Sigmoid colon (tissue), 4 donors: ENCODE measurements around the gene WNT5B.

Source experiments
- EP300 ChIP-seq, 4 donors: sonication (generic); formaldehyde crosslinking; IDR thresholded peaks; one replicate each; pipeline ENCODE4 v1.6.1; 2017; ENCODE audit warnings: antibody characterized with exemption in 4 of 4
- POLR2AphosphoS5 ChIP-seq, 4 donors: sonication (generic); formaldehyde crosslinking; IDR thresholded peaks; one replicate each; pipeline ENCODE4 v1.6.1; 2017; ENCODE audit warnings: antibody characterized with exemption in 4 of 4
- TF ChIP-seq, protein P1 (sequence below), 4 experiments: fragments of 450-650 bp in 3 of 4; fragments of 200-600 bp in 1 of 4; IDR thresholded peaks; one replicate each; pipeline ENCODE4 v1.5.1; 2016 to 2019; ENCODE audit warnings: antibody characterized with exemption in 4 of 4, mild to moderate bottlenecking in 3 of 4, moderate library complexity in 2 of 4

DNA sequence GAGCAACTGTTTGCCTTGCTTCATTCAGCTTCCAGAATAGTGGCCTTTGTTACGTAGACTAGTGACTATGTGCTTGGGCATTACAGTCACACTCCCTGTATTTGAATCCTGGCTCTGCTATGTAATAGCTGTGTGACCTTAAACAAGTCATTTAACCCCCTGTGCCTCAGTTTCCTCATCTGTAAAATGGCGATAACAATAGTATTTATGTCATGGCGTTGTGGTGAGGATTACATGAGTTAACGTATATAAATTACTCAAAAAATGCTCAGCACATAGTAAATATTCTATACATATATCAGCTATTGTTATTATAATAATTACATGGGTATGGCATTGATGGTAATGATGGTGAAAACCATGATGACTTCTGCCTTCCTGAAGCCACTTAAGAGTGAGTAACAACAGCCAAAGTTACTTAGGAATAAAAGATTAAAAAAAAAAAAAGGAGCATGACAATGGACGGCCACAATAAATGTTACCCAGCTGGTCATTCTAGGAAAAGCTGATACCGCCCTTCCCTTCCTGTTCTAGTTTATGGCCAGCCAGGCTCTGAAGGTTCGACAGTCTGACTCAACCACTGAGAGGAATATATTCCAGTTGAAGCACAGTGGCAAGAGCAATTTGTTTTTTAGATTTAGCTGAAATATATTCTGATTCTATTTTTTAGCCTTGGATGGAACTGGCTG lies 51.9 kb downstream of the WNT5B start:
- TF ChIP-seq, protein P1, sequence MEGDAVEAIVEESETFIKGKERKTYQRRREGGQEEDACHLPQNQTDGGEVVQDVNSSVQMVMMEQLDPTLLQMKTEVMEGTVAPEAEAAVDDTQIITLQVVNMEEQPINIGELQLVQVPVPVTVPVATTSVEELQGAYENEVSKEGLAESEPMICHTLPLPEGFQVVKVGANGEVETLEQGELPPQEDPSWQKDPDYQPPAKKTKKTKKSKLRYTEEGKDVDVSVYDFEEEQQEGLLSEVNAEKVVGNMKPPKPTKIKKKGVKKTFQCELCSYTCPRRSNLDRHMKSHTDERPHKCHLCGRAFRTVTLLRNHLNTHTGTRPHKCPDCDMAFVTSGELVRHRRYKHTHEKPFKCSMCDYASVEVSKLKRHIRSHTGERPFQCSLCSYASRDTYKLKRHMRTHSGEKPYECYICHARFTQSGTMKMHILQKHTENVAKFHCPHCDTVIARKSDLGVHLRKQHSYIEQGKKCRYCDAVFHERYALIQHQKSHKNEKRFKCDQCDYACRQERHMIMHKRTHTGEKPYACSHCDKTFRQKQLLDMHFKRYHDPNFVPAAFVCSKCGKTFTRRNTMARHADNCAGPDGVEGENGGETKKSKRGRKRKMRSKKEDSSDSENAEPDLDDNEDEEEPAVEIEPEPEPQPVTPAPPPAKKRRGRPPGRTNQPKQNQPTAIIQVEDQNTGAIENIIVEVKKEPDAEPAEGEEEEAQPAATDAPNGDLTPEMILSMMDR (IDR thresholded peaks at IDR 0.05), result no peak
- TF ChIP-seq EP300 (IDR thresholded peaks at IDR 0.05) (no peak), POLR2AphosphoS5 (IDR thresholded peaks at IDR 0.05) (peak in 1 of 4 donors; percentile 12)
